HUES48 (cell line): ENCODE measurements around the gene ANGPT4.
"Not testable (repeated sequence)": the region's sequence is repeated elsewhere in the genome, so short reads cannot be mapped to it uniquely, and the experiment has no call there.

Experiments used
- H3K27ac ChIP-seq: one replicate; pipeline ENCODE4 v1.7.0; 2013; ENCODE audit warnings: low read depth, low read length, inconsistent platforms
- H3K27me3 ChIP-seq: 2 replicates; pipeline ENCODE4 v1.6.1; 2013; ENCODE audit warnings: mild to moderate bottlenecking, low read length; ENCODE audit not compliant: control insufficient read depth, insufficient read depth
- H3K36me3 ChIP-seq: 2 replicates; pipeline ENCODE4 v1.6.1; 2013; ENCODE audit warnings: low read length; ENCODE audit not compliant: control insufficient read depth, insufficient read depth
- H3K4me1 ChIP-seq: 2 replicates; pipeline ENCODE4 v1.6.1; 2013; ENCODE audit warnings: mild to moderate bottlenecking, low read length; ENCODE audit not compliant: control insufficient read depth, insufficient read depth
- H3K4me3 ChIP-seq: 2 replicates; pipeline ENCODE4 v1.5.1; 2013; ENCODE audit warnings: mild to moderate bottlenecking, low read depth, low read length
- H3K9ac ChIP-seq: 2 replicates; pipeline ENCODE4 v1.6.1; 2013; ENCODE audit warnings: mild to moderate bottlenecking, low read depth, low read length, moderate library complexity
- H3K9me3 ChIP-seq: 2 replicates; pipeline ENCODE4 v1.6.1; 2013; ENCODE audit warnings: low read length; ENCODE audit not compliant: control insufficient read depth, insufficient read depth

ANGPT4 gene

GRCh38 chr20:905396-905961 lies 10.7 kb downstream of the ANGPT4 start:
- H3K27me3 ChIP-seq: no peaks in the 10 kb centered on the region
- H3K27ac ChIP-seq: no peak overlapping the region
- no peaks in the 10 kb centered on the region for H3K36me3 ChIP-seq
- H3K9me3 ChIP-seq: no peaks in the 10 kb centered on the region
- H3K4me1 ChIP-seq: no peaks in the 10 kb centered on the region
- no peak overlapping the region for H3K4me3 ChIP-seq
- no peak overlapping the region for H3K9ac ChIP-seq

DNA sequence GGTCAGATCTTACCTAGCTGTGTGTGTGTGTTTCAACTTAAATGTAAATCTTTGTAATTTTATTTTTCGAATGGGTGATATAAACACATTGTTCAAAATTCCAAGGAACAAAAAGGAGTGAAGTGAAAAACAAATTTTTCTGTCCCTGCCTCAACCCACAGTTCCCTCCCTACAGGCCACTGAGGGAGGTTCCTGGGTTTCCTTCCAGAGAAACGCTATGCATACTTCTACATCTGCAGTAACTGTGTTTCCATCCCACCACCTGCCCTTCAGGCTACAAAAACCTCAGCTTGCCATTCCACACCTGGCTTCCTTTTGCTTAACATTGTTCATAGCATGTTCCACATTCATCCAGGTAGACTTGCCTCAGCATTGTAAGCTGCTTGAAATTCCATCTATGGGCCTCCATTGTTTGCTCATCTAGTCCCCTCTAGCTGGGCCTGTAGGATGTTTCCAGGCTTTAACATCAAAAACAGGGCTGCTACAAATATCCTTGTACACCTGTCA lies 12.0 kb downstream of the ANGPT4 start:
- no peak overlapping the region for H3K4me3 ChIP-seq
- no peaks in the 10 kb centered on the region for H3K36me3 ChIP-seq
- no peak overlapping the region for H3K9ac ChIP-seq
- H3K27me3 ChIP-seq: no peaks in the 10 kb centered on the region
- no peaks in the 10 kb centered on the region for H3K9me3 ChIP-seq
- H3K4me1 ChIP-seq: no peaks in the 10 kb centered on the region
- H3K27ac ChIP-seq: no peak overlapping the region

- not testable (repeated sequence) for H3K27ac ChIP-seq, H3K27me3 ChIP-seq, H3K9me3 ChIP-seq, H3K4me3 ChIP-seq, H3K36me3 ChIP-seq, H3K4me1 ChIP-seq, H3K9ac ChIP-seq
Measured at GRCh38 chr20:897436-897835, 18.7 kb downstream of the ANGPT4 start.

GRCh38 chr20:896501-897025 lies 19.6 kb downstream of the ANGPT4 start:
- no peak overlapping the region for H3K9ac ChIP-seq

GRCh38 chr20:892371-892770 lies 23.8 kb downstream of the ANGPT4 start:
- H3K36me3 ChIP-seq, H3K9ac ChIP-seq, H3K4me3 ChIP-seq, H3K4me1 ChIP-seq, H3K9me3 ChIP-seq, H3K27me3 ChIP-seq, H3K27ac ChIP-seq: not testable (repeated sequence)

More at GRCh38 chr20:896501-897025, 19.6 kb downstream of the ANGPT4 start:
- Histone ChIP-seq H3K36me3 (no peaks in the 10 kb centered on the region), H3K27me3 (no peaks in the 10 kb centered on the region), H3K9me3 (no peaks in the 10 kb centered on the region), H3K4me3 (no peak overlapping the region), H3K27ac (no peak overlapping the region), H3K4me1 (no peaks in the 10 kb centered on the region)

GRCh38 chr20:891706-892080 lies 24.4 kb downstream of the ANGPT4 start:
- H3K9ac ChIP-seq: no peak overlapping the region
- H3K9me3 ChIP-seq: no peaks in the 10 kb centered on the region
- H3K4me3 ChIP-seq: no peak overlapping the region
- H3K4me1 ChIP-seq: no peaks in the 10 kb centered on the region
- H3K27me3 ChIP-seq: peaks cover under 1% of the 10 kb centered on the region; the same call in 1 of the 2 replicates
- H3K36me3 ChIP-seq: no peaks in the 10 kb centered on the region
- H3K27ac ChIP-seq: no peak overlapping the region

- H3K27ac ChIP-seq: no peak overlapping the region
Measured at GRCh38 chr20:891058-891705, 25.0 kb downstream of the ANGPT4 start.

DNA sequence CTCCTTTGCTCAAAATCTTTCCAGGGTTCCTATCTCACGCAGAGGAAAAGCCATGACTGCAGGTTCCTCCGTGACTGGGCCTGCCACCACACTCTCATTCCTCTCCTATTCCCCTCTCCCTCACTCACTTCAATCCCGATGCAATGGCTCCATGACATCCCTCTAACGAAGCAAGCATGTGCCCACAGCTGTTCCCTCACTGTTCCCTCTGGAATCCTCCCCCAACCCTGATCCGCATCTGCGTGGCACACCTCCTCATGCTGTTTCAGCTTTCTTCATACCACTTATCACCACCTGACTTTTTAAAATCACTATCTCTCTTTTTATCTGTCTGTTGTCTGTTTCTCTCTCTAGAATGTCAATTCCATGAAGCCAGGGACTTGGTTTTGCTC lies 25.5 kb downstream of the ANGPT4 start:
- Histone ChIP-seq H3K9me3 (no peaks in the 10 kb centered on the region), H3K27ac (no peak overlapping the region), H3K9ac (no peak overlapping the region), H3K4me3 (no peak overlapping the region), H3K27me3 (peaks cover 11% of the 10 kb centered on the region), H3K4me1 (no peaks in the 10 kb centered on the region), H3K36me3 (no peaks in the 10 kb centered on the region)

More at GRCh38 chr20:891058-891705, 25.0 kb downstream of the ANGPT4 start:
- Histone ChIP-seq H3K9ac (no peak overlapping the region), H3K4me3 (no peak overlapping the region), H3K4me1 (no peaks in the 10 kb centered on the region), H3K36me3 (no peaks in the 10 kb centered on the region), H3K27me3 (peaks cover 6% of the 10 kb centered on the region; the same call in 1 of the 2 replicates), H3K9me3 (no peaks in the 10 kb centered on the region)

DNA sequence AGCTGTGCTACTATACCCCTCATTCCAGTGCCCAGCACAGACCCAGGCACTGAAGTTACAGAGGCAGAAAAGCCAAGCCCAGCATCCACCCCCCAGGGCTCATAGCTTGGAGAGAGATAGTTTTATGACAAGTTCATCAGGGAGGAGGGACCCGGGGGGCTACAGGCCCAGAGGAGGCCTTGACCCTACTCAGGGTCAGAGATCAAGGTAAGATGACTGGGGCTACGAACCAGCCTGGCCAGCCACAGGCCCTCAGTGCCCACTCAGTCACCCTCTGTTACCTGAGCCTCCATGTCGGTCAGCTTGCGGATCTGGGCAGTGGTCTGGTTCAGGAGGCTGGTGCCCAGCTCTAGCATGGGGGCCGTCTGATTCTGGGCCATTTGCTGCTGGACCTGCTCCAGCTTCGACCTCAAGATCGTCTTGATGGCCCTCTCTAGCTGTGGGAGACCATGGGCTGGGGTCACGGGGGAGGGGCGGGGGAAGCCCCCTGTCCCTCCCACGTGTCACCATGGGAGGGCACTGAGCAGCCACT lies 26.1 kb downstream of the ANGPT4 start:
- Histone ChIP-seq H3K27me3 (peaks cover 13% of the 10 kb centered on the region), H3K36me3 (no peaks in the 10 kb centered on the region), H3K9ac (no peak overlapping the region), H3K4me3 (no peak overlapping the region), H3K27ac (no peak overlapping the region), H3K9me3 (no peaks in the 10 kb centered on the region), H3K4me1 (no peaks in the 10 kb centered on the region)

GRCh38 chr20:889106-889505 lies 27.0 kb downstream of the ANGPT4 start:
- H3K36me3 ChIP-seq: no peaks in the 10 kb centered on the region
- no peak overlapping the region for H3K9ac ChIP-seq
- H3K9me3 ChIP-seq: no peaks in the 10 kb centered on the region
- no peak overlapping the region for H3K4me3 ChIP-seq
- no peak overlapping the region for H3K27ac ChIP-seq
- H3K4me1 ChIP-seq: no peaks in the 10 kb centered on the region
- peaks cover 13% of the 10 kb centered on the region for H3K27me3 ChIP-seq

DNA sequence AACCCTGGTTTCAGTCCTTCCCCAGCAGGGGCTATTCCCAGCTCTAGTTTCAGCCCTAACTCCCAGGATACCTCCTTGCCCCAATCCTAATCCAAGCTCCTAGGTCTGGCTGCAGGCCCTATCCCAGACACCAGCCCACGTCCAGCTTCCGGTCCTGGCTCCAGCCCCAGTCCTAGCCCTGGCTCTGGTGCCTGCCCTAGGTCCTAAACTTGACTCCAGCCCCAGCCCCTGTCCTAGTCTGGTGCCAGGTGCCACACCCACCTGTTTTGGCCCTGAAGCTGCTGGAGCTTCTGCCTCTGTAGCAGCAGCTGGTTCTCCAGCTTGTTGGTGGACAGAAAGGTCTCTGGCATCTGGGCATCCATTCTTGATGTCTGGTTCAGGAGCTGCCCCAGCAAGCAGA lies 28.1 kb downstream of the ANGPT4 start:
- Histone ChIP-seq H3K4me1 (no peaks in the 10 kb centered on the region), H3K27me3 (peaks cover 13% of the 10 kb centered on the region), H3K4me3 (no peak overlapping the region), H3K9ac (no peak overlapping the region), H3K9me3 (no peaks in the 10 kb centered on the region), H3K27ac (no peak overlapping the region), H3K36me3 (no peaks in the 10 kb centered on the region)
